PC-3 (cell line): Measurements from ENCODE around the gene NTN4.

Experiments used
- EZH2 ChIP-seq: fragments of 300-600 bp; sonication (generic); IDR thresholded peaks from one replicate; pipeline ENCODE4 v1.6.1; 2017; ENCODE audit warnings: antibody characterized with exemption, mild to moderate bottlenecking, low read length; ENCODE audit not compliant: unreplicated experiment
- TF ChIP-seq, protein P1 (sequence below): fragments of 300-600 bp; sonication (generic); conservative IDR thresholded peaks from 2 replicates; pipeline ENCODE4 v1.5.1; 2017; ENCODE audit warnings: antibody characterized with exemption, low read depth, mild to moderate bottlenecking, low read length

DNA sequence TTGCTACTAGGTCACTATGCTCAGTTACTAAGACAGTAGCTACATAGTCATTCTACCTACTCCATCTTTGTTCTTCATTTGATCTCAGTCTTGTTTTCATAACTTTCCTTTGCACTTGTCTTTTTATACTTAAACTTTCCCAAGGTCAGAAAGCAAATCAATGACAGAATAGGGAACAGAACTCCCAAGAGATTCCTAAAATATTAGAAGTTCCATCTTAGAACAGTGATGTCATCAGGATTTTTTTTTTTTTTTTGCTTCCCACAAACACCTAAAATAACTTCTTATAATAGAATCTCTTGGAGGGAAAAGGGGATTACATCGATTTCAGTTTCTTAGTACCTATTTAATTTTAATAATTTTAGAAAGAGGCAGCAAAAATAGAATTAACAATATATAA is 65.8 kb downstream of the NTN4 start:
- TF ChIP-seq, protein P1, sequence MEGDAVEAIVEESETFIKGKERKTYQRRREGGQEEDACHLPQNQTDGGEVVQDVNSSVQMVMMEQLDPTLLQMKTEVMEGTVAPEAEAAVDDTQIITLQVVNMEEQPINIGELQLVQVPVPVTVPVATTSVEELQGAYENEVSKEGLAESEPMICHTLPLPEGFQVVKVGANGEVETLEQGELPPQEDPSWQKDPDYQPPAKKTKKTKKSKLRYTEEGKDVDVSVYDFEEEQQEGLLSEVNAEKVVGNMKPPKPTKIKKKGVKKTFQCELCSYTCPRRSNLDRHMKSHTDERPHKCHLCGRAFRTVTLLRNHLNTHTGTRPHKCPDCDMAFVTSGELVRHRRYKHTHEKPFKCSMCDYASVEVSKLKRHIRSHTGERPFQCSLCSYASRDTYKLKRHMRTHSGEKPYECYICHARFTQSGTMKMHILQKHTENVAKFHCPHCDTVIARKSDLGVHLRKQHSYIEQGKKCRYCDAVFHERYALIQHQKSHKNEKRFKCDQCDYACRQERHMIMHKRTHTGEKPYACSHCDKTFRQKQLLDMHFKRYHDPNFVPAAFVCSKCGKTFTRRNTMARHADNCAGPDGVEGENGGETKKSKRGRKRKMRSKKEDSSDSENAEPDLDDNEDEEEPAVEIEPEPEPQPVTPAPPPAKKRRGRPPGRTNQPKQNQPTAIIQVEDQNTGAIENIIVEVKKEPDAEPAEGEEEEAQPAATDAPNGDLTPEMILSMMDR: no peak
- TF ChIP-seq EZH2: no peak
